Panc1 (cell line): ENCODE data around the gene GREB1L.

Source experiments
- CTCF ChIP-seq: fragments of 450-650 bp; IDR thresholded peaks from 2 replicates; pipeline ENCODE4 v1.5.1; 2017; ENCODE audit warnings: mild to moderate bottlenecking
- REST ChIP-seq, 2 experiments: IDR thresholded peaks; 2 replicates each; pipeline ENCODE4 v1.6.1; 2011 to 2012; ENCODE audit warnings: low read depth in 2 of 2, control low read depth in 1 of 2, low read length in 1 of 2, mild to moderate bottlenecking in 1 of 2, moderate library complexity in 1 of 2; ENCODE audit not compliant: insufficient read depth in 1 of 2

- TF ChIP-seq REST (IDR thresholded peaks at IDR 0.05; ENCODE audit: insufficient read depth in 1 of 2, low read depth in 2 of 2, low read length in 1 of 2), result no peak
- no peak for TF ChIP-seq CTCF
Measured at GRCh38 chr18:21393986-21394385, 152.0 kb downstream of the GREB1L start.
